Suprapubic skin (tissue), 3 donors: ENCODE results near the gene CEP72.

Source experiments
- CTCF ChIP-seq, 2 donors: fragments of 200-600 bp in 1 of 2; fragments of 450-650 bp in 1 of 2; sonication (generic) in 1 of 2; IDR thresholded peaks; one replicate each; pipeline ENCODE4 v1.5.1; 2016 to 2019; ENCODE audit warnings: antibody characterized with exemption in 2 of 2, mild to moderate bottlenecking in 1 of 2, moderate library complexity in 1 of 2
- POLR2A ChIP-seq, 2 donors: fragments of 450-650 bp; IDR thresholded peaks; one replicate each; pipeline ENCODE4 v1.6.1; 2017; ENCODE audit warnings: antibody characterized with exemption in 2 of 2, mild to moderate bottlenecking in 2 of 2, moderate library complexity in 2 of 2

- TF ChIP-seq CTCF (IDR thresholded peaks at IDR 0.05) = no peak
- no peak for TF ChIP-seq POLR2A (IDR thresholded peaks at IDR 0.05)
Observed at GRCh38 chr5:602466-603035, 9.6 kb upstream of the CEP72 start.
